HepG2 (cell line): ENCODE measurements around the gene SLC13A3. TPM values are rescaled to one million over a fixed set of nuclear protein-coding genes. Genes with fewer than 3 reads are reported as not detected.
A peak's percentile ranks its signal among the peaks of the same experiment; 100 is the strongest.

Experiments
- AHDC1 ChIP-seq: sonication (generic); formaldehyde crosslinking; IDR thresholded peaks from 2 replicates; pipeline ENCODE4 v1.5.1; 2020; ENCODE audit warnings: mild to moderate bottlenecking, missing genetic modification reagents, borderline replicate concordance
- CCAR2 ChIP-seq: fragments of 200-400 bp; formaldehyde crosslinking; optimal IDR thresholded peaks from 2 replicates; pipeline ENCODE3; 2018; ENCODE audit warnings: low read depth, mild to moderate bottlenecking, low read length, moderate library complexity
- ETV5 ChIP-seq: IDR thresholded peaks from 2 replicates; pipeline ENCODE4 v1.6.1; 2018; ENCODE audit warnings: missing biosample characterization, missing genetic modification reagents, inconsistent platforms, borderline replicate concordance
- IRX3 ChIP-seq: sonication (generic); formaldehyde crosslinking; IDR thresholded peaks from 2 replicates; pipeline ENCODE4 v1.8.1; 2023; ENCODE audit warnings: mild to moderate bottlenecking, low read depth, missing genetic modification reagents, borderline replicate concordance
- ISX ChIP-seq: sonication (generic); formaldehyde crosslinking; conservative IDR thresholded peaks from 2 replicates; pipeline ENCODE4 v1.5.0; 2020; ENCODE audit warnings: missing genetic modification reagents
- NCOR1 ChIP-seq: fragments of 200-600 bp; sonication (generic); IDR thresholded peaks from 2 replicates; pipeline ENCODE4 v1.7.0; 2017; ENCODE audit warnings: antibody characterized with exemption, low read length, borderline replicate concordance
- POGZ ChIP-seq: sonication (generic); formaldehyde crosslinking; IDR thresholded peaks from 2 replicates; pipeline ENCODE4 v1.4.0; 2020; ENCODE audit warnings: mild to moderate bottlenecking, missing genetic modification reagents
- RCOR2 ChIP-seq: IDR thresholded peaks from 2 replicates; pipeline ENCODE4 v1.6.1; 2016; ENCODE audit warnings: missing biosample characterization, missing genetic modification reagents
- ZFX ChIP-seq: sonication (generic); formaldehyde crosslinking; IDR thresholded peaks from 2 replicates; pipeline ENCODE4 v1.4.0; 2020; ENCODE audit warnings: mild to moderate bottlenecking, low read depth, missing genetic modification reagents, moderate library complexity
- ZNF225 ChIP-seq: sonication (generic); formaldehyde crosslinking; IDR thresholded peaks from 2 replicates; pipeline ENCODE4 v1.4.0; 2020; ENCODE audit warnings: mild to moderate bottlenecking, missing genetic modification reagents
- ZNF235 ChIP-seq: sonication (generic); formaldehyde crosslinking; IDR thresholded peaks from 2 replicates; pipeline ENCODE4 v1.8.1; 2023; ENCODE audit warnings: mild to moderate bottlenecking, missing genetic modification reagents, borderline replicate concordance
- ZNF550 ChIP-seq: sonication (generic); formaldehyde crosslinking; IDR thresholded peaks from 2 replicates; pipeline ENCODE4 v1.4.0; 2020; ENCODE audit warnings: mild to moderate bottlenecking, missing genetic modification reagents, borderline replicate concordance
- ZNF576 ChIP-seq: sonication (generic); formaldehyde crosslinking; IDR thresholded peaks from 2 replicates; pipeline ENCODE4 v1.4.0; 2020; ENCODE audit warnings: mild to moderate bottlenecking, missing genetic modification reagents
- ZNF878 ChIP-seq: sonication (generic); formaldehyde crosslinking; IDR thresholded peaks from 2 replicates; pipeline ENCODE4 v1.8.1; 2023; ENCODE audit warnings: mild to moderate bottlenecking, missing genetic modification reagents, moderate library complexity
- polyA plus RNA-seq, 8 experiments: library from polyadenylated mRNA; depleted of rRNA in 3 of 8; stranded (reverse) in 7 of 8; unstranded in 1 of 8; fragments of >200 nt; fragmentation: Illumina TruSeq in 4 of 8; extraction: Trizol in 4 of 8; gene quantifications; 2 replicates each; pipeline versions ENCODE4 v1.2.1 to v1.2.3, GENCODE V29; 2011 to 2016; ENCODE audit warnings: low read depth in 4 of 8, missing spikeins in 1 of 8, mixed read lengths in 1 of 8; ENCODE audit not compliant: insufficient read depth in 1 of 8
- total RNA-seq, 5 experiments: library from RNA; depleted of rRNA; stranded (reverse); fragments of >200 nt; fragmentation: Illumina TruSeq; extraction: Trizol; gene quantifications; 2 replicates each; pipeline ENCODE4 v1.2.3, GENCODE V29; 2016; ENCODE audit warnings: low read depth in 1 of 5
- TF ChIP-seq, protein P1 (sequence below): sonication (generic); formaldehyde crosslinking; IDR thresholded peaks from 2 replicates; pipeline ENCODE4 v1.9.0; 2021; ENCODE audit warnings: missing genetic modification reagents, borderline replicate concordance
- TF ChIP-seq, protein P2 (sequence below): sonication (generic); formaldehyde crosslinking; IDR thresholded peaks from 2 replicates; pipeline ENCODE4 v1.4.0; 2020; ENCODE audit warnings: missing genetic modification reagents, borderline replicate concordance

The SLC13A3 gene
- total and polyA plus RNA-seq, 2 of the 13 experiments (the other 11 are each of a cell fraction or from before 2014, with no cell fraction given) = 66.5 to 76.0 TPM

- TF ChIP-seq AHDC1 (CRISPR knock-in tag) (no peak; the same call in 1 of the 2 replicates), POGZ (CRISPR knock-in tag) (peak; percentile 52; the same call in 1 of the 2 replicates), ZNF550 (CRISPR knock-in tag) (0 out of 2 replicates have a peak, but pooled peaks have one; percentile 46), ETV5 (CRISPR knock-in tag) (no peak; the same call in 1 of the 2 replicates), ZNF235 (0 out of 2 replicates have a peak, but pooled peaks have one; percentile 69), NCOR1 (peak; percentile 17; the same call in 1 of the 2 replicates), ZFX (CRISPR knock-in tag) (peak; percentile 89), CCAR2 (no peak), ZNF576 (peak; percentile 81; the same call in 1 of the 2 replicates), ZNF225 (CRISPR knock-in tag) (peak; percentile 93), RCOR2 (CRISPR knock-in tag) (peak; percentile 88), IRX3 (CRISPR knock-in tag) (peak; percentile 72; the same call in 1 of the 2 replicates), ISX (no peak; the same call in 1 of the 2 replicates), ZNF878 (CRISPR knock-in tag) (0 out of 2 replicates have a peak, but pooled peaks have one; percentile 63)
- TF ChIP-seq, protein P1, sequence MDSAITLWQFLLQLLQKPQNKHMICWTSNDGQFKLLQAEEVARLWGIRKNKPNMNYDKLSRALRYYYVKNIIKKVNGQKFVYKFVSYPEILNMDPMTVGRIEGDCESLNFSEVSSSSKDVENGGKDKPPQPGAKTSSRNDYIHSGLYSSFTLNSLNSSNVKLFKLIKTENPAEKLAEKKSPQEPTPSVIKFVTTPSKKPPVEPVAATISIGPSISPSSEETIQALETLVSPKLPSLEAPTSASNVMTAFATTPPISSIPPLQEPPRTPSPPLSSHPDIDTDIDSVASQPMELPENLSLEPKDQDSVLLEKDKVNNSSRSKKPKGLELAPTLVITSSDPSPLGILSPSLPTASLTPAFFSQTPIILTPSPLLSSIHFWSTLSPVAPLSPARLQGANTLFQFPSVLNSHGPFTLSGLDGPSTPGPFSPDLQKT (CRISPR knock-in tag) = peak; percentile 75; the same call in 1 of the 2 replicates
- TF ChIP-seq, protein P2, sequence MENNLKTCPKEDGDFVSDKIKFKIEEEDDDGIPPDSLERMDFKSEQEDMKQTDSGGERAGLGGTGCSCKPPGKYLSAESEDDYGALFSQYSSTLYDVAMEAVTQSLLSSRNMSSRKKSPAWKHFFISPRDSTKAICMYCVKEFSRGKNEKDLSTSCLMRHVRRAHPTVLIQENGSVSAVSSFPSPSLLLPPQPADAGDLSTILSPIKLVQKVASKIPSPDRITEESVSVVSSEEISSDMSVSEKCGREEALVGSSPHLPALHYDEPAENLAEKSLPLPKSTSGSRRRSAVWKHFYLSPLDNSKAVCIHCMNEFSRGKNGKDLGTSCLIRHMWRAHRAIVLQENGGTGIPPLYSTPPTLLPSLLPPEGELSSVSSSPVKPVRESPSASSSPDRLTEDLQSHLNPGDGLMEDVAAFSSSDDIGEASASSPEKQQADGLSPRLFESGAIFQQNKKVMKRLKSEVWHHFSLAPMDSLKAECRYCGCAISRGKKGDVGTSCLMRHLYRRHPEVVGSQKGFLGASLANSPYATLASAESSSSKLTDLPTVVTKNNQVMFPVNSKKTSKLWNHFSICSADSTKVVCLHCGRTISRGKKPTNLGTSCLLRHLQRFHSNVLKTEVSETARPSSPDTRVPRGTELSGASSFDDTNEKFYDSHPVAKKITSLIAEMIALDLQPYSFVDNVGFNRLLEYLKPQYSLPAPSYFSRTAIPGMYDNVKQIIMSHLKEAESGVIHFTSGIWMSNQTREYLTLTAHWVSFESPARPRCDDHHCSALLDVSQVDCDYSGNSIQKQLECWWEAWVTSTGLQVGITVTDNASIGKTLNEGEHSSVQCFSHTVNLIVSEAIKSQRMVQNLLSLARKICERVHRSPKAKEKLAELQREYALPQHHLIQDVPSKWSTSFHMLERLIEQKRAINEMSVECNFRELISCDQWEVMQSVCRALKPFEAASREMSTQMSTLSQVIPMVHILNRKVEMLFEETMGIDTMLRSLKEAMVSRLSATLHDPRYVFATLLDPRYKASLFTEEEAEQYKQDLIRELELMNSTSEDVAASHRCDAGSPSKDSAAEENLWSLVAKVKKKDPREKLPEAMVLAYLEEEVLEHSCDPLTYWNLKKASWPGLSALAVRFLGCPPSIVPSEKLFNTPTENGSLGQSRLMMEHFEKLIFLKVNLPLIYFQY (CRISPR knock-in tag) = peak; percentile 93
Measured at GRCh38 chr20:46651091-46651962, at the start of gene SLC13A3 (continued).
